ENCODE data around the gene ZNF865. TPM values are rescaled to one million over a fixed set of nuclear protein-coding genes. Genes with fewer than 3 reads are reported as not detected.
A peak's percentile ranks its signal among the peaks of the same experiment; 100 is the strongest.

Gene ZNF865
- total RNA-seq, 1 donor from 2014 or later: 21.4 TPM

DNA sequence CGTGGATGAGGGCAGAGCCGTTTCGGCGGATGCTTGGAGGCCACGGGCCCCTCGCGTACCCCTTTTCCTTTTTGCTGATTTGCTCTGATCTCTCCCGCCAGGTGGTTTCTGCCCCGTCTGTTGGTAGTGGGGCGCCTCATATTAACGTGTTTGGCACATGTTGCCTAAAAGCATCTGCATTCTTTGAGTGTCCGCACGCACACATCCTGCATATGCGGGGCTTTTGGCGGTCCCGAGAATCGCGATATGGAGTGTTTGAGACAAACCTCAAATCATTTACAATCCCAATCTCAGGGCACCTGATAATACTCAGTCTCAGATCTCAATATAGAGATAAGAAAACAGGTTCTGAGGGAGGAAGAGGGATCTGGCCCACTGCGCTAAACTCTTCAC is 50.2 kb downstream of the ZNF865 start:
- H3K36me3 Mint-ChIP-seq: peaks cover 4% of the 10 kb centered on the region

DNA sequence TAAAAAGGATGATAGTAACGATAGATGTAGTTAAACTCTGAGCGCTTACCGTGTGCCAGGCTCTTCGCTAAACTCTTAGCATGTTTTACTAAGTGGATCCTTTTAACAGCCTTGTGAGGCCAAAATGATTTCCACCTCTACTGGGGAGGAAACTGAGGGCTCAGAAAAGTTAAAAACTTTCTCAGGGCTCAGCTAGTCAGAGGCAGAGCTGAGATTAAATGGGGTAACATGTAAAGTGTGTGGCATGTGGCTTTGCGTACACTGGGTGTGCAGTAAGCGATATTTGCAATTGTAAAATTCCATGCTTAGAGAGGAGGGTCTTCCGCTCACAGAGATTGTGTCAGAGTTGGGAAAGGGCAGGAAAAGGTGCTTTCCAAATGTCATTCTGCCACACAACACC is 51.1 kb downstream of the ZNF865 start:
- Mint-ChIP-seq H3K4me3 (peak overlapping the region; percentile 95), H3K9me3 (no peaks in the 10 kb centered on the region), H3K4me1 (peaks cover 30% of the 10 kb centered on the region), H3K27me3 (ENCODE audit: low read depth) (no peaks in the 10 kb centered on the region), H3K36me3 (peaks cover 4% of the 10 kb centered on the region), H3K27ac (peak overlapping the region; percentile 97)
- TF ChIP-seq, protein P1, sequence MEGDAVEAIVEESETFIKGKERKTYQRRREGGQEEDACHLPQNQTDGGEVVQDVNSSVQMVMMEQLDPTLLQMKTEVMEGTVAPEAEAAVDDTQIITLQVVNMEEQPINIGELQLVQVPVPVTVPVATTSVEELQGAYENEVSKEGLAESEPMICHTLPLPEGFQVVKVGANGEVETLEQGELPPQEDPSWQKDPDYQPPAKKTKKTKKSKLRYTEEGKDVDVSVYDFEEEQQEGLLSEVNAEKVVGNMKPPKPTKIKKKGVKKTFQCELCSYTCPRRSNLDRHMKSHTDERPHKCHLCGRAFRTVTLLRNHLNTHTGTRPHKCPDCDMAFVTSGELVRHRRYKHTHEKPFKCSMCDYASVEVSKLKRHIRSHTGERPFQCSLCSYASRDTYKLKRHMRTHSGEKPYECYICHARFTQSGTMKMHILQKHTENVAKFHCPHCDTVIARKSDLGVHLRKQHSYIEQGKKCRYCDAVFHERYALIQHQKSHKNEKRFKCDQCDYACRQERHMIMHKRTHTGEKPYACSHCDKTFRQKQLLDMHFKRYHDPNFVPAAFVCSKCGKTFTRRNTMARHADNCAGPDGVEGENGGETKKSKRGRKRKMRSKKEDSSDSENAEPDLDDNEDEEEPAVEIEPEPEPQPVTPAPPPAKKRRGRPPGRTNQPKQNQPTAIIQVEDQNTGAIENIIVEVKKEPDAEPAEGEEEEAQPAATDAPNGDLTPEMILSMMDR (IDR thresholded peaks at IDR 0.05; ENCODE audit: unreplicated experiment): no peak
- no peak for DNase-seq (ENCODE audit: low spot score in 2 of 2, unreplicated experiment in 2 of 2)

More for the DNA sequence above, 50.2 kb downstream of the ZNF865 start:
- Mint-ChIP-seq H3K27ac (peak overlapping the region; percentile 97), H3K4me3 (peak overlapping the region; percentile 95), H3K27me3 (ENCODE audit: low read depth) (no peaks in the 10 kb centered on the region), H3K9me3 (no peaks in the 10 kb centered on the region), H3K4me1 (peaks cover 30% of the 10 kb centered on the region)
- no peak for DNase-seq (ENCODE audit: low spot score in 2 of 2, unreplicated experiment in 2 of 2)
- TF ChIP-seq, protein P1 (IDR thresholded peaks at IDR 0.05; ENCODE audit: unreplicated experiment): no peak

DNA sequence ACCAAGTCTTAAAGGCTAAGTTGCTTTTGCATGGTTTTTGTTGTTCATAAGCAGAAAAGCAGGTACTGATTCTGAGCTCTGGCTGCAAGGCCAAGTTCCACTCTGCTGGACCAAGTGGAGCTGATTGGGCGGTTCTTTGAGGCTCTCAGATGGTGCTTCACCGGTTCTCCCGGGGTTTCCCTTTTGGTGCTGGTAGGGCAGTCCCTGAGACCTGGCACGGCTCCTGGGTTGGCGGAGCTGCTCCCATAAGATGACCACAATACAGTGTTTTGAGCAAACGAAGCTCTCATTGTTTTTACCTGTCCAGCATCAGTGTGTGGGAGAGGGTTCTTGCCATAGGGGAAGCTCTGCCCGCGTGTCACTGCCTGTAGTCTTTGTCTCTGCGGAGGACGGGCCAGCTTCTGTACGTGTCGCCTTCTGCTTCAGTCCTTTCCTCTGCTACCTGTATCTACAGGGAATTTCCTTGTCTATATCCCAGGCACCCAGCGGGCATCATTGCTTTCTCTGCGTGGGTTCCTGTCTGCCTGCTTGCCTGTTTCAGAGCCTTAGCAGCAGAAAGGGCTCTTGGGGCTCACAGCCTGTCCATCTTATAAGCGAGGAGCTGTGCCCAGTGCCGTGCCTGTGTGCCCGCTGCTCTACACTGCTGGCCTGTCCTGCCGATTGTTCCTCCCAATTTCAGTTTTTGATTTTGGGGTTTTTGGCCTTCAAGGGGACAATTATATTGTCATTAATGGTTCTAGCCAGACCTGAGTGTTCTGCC is 51.7 kb downstream of the ZNF865 start:
- peaks cover 32% of the 10 kb centered on the region for H3K4me1 Mint-ChIP-seq
- H3K9me3 Mint-ChIP-seq: no peaks in the 10 kb centered on the region
- peak overlapping the region; percentile 50 for H3K27ac Mint-ChIP-seq
- H3K36me3 Mint-ChIP-seq: peaks cover 7% of the 10 kb centered on the region
- TF ChIP-seq, protein P1 (IDR thresholded peaks at IDR 0.05; ENCODE audit: unreplicated experiment): no peak
- no peaks in the 10 kb centered on the region for H3K27me3 Mint-ChIP-seq (ENCODE audit: low read depth)
- no peak for DNase-seq (ENCODE audit: low spot score in 2 of 2, unreplicated experiment in 2 of 2)
- H3K4me3 Mint-ChIP-seq: peak overlapping the region; percentile 95

DNA sequence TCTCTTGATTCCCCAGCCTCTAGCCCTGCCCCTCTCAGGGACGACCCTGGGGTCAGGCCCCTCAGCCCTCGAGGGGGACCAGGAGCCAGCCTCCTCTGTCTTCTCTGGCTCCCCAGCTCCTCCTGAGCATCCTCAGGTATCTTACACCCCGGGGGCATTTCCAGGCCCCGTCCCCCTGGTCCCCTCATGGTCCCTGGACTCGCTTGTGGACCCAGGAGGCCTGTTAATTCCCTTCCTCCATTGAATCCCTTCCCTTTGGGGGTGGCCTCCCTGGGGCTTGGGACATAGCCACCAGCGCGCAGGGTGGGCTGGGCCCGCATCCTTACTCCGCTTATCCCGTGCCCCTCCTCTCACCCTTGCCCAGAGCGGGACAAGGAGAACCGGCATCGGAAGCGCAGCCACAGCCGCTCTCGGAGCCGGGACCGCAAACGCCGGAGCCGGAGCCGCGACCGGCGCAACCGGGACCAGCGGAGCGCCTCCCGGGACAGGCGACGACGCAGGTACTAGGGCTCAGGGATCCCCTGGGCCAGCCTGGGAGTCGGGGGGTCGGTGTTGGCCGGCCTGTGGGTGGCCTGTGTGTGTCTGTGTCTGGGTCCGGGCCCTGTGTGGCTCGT is 53.5 kb downstream of the ZNF865 start:
- Mint-ChIP-seq H3K27me3 (ENCODE audit: low read depth) (no peaks in the 10 kb centered on the region), H3K27ac (no peak overlapping the region), H3K36me3 (peaks cover 18% of the 10 kb centered on the region), H3K9me3 (no peaks in the 10 kb centered on the region), H3K4me3 (no peak overlapping the region), H3K4me1 (peaks cover 32% of the 10 kb centered on the region)
- TF ChIP-seq, protein P1 (IDR thresholded peaks at IDR 0.05; ENCODE audit: unreplicated experiment): no peak
- no peak for DNase-seq (ENCODE audit: low spot score in 2 of 2, unreplicated experiment in 2 of 2)

DNA sequence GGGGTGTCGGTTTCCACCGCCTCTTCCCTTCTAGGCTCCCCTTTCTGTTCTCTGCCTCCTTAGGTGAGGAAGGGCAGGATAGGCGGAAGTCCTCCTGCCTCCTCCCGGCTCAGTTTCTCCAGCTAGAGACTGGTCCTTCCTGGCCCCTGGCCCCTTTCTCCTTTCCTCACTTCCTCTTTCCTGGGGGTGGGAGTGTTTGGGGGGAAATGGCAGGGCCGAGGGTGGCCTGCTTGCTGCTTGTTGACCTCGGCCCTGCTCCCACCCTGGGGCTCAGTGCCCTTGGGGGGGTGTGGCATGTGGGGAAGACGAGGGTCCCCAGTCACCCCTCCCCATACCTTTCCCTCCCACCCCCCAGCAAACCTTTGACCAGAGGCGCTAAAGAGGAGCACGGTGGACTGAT is 54.4 kb downstream of the ZNF865 start:
- no peaks in the 10 kb centered on the region for H3K27me3 Mint-ChIP-seq (ENCODE audit: low read depth)
- TF ChIP-seq, protein P1 (IDR thresholded peaks at IDR 0.05; ENCODE audit: unreplicated experiment): no peak
- H3K4me3 Mint-ChIP-seq: no peak overlapping the region
- DNase-seq (ENCODE audit: low spot score in 2 of 2, unreplicated experiment in 2 of 2): no peak
- no peak overlapping the region for H3K27ac Mint-ChIP-seq
- peaks cover 32% of the 10 kb centered on the region for H3K4me1 Mint-ChIP-seq
- no peaks in the 10 kb centered on the region for H3K9me3 Mint-ChIP-seq
- peaks cover 20% of the 10 kb centered on the region for H3K36me3 Mint-ChIP-seq
